ENCODE results near the gene ARHGAP9.

- TF ChIP-seq, protein P1, sequence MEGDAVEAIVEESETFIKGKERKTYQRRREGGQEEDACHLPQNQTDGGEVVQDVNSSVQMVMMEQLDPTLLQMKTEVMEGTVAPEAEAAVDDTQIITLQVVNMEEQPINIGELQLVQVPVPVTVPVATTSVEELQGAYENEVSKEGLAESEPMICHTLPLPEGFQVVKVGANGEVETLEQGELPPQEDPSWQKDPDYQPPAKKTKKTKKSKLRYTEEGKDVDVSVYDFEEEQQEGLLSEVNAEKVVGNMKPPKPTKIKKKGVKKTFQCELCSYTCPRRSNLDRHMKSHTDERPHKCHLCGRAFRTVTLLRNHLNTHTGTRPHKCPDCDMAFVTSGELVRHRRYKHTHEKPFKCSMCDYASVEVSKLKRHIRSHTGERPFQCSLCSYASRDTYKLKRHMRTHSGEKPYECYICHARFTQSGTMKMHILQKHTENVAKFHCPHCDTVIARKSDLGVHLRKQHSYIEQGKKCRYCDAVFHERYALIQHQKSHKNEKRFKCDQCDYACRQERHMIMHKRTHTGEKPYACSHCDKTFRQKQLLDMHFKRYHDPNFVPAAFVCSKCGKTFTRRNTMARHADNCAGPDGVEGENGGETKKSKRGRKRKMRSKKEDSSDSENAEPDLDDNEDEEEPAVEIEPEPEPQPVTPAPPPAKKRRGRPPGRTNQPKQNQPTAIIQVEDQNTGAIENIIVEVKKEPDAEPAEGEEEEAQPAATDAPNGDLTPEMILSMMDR (conservative IDR thresholded peaks at IDR 0.05) = no peak
- no peak for TF ChIP-seq EZH2 (IDR thresholded peaks at IDR 0.05; ENCODE audit: low read depth)
These were observed 13.7 kb downstream of the ARHGAP9 start for GRCh38 chr12:57465747-57466505.
